ENCODE measurements around the gene CDC42EP2.

DNA sequence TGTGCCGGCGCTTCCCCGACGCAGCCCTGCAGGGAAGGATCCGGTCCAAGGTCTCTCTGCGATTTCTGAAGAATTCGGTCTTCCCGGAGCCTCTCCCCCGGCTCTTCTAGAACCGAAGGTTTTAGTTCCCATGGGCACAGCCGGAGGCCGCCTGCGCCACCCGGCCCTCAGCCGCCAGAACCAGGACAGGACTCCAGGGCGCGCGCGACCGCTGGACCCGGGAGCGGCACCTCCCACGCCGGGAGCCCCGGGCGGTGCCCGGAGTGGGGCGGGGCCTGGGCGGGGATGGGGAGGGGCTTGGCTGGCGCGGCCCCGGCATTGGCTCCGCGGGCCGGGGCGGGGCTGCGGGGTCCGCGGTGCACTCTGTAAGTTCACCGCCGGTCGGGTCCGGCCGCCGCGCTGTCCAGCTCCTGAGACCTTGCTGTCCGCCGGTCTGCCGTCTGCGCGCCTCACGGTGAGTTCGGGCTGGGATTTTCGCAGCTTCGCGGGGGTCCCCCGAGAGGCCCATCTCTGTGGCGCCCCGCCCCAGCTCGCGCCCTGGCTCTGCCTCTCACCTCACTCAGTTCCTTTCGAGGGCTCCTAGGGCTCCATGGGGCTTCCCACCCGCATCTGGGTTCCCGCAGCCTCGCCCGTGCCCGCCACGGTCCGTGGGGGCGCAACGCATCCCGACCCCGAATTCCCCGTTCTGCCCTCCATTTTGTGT, at the start of gene CDC42EP2:
- no peak for TF ChIP-seq POLR2A (IDR thresholded peaks at IDR 0.05; ENCODE audit: low read length)
- TF ChIP-seq GATA1 (IDR thresholded peaks at IDR 0.05; ENCODE audit: low read depth, low read length): no peak
